Gastroesophageal sphincter (tissue), 3 donors: ENCODE results near the gene SLC9A7.

Source experiments
- EP300 ChIP-seq: sonication (generic); formaldehyde crosslinking; IDR thresholded peaks from one replicate; pipeline ENCODE4 v1.6.1; 2017; ENCODE audit warnings: antibody characterized with exemption, mild to moderate bottlenecking
- POLR2A ChIP-seq, 2 donors: fragments of 450-650 bp; IDR thresholded peaks; one replicate each; pipeline ENCODE4 v1.6.1; 2017; ENCODE audit warnings: antibody characterized with exemption in 2 of 2, mild to moderate bottlenecking in 2 of 2, moderate library complexity in 1 of 2
- POLR2AphosphoS5 ChIP-seq: sonication (generic); formaldehyde crosslinking; IDR thresholded peaks from one replicate; pipeline ENCODE4 v1.6.1; 2017; ENCODE audit warnings: antibody characterized with exemption
- TF ChIP-seq, protein P1 (sequence below), 4 experiments: fragments of 200-600 bp in 2 of 4; fragments of 450-650 bp in 2 of 4; sonication (generic) in 1 of 4; IDR thresholded peaks; one replicate each; pipeline ENCODE4 v1.5.1; 2017 to 2019; ENCODE audit warnings: antibody characterized with exemption in 4 of 4, mild to moderate bottlenecking in 2 of 4, moderate library complexity in 2 of 4

DNA sequence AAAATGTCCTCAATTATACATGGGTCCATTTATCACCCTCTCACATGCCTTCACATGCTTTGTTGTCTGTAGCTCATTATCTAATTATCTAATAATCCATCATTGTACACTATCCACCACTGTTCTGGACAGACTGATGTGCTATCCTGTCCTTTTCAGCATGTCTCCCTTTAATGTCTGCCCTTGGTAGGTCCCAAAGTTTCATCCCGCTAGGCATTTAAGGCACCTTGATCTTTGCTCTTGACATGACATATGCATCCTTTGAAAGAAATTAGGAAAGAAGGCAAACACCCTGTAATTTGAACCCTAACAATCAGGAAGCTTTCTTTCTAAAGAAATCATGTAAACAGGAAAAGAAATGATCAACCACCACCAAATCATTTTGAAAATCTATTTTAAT, 179.7 kb downstream of the SLC9A7 start:
- TF ChIP-seq, protein P1, sequence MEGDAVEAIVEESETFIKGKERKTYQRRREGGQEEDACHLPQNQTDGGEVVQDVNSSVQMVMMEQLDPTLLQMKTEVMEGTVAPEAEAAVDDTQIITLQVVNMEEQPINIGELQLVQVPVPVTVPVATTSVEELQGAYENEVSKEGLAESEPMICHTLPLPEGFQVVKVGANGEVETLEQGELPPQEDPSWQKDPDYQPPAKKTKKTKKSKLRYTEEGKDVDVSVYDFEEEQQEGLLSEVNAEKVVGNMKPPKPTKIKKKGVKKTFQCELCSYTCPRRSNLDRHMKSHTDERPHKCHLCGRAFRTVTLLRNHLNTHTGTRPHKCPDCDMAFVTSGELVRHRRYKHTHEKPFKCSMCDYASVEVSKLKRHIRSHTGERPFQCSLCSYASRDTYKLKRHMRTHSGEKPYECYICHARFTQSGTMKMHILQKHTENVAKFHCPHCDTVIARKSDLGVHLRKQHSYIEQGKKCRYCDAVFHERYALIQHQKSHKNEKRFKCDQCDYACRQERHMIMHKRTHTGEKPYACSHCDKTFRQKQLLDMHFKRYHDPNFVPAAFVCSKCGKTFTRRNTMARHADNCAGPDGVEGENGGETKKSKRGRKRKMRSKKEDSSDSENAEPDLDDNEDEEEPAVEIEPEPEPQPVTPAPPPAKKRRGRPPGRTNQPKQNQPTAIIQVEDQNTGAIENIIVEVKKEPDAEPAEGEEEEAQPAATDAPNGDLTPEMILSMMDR (IDR thresholded peaks at IDR 0.05): no peak
- TF ChIP-seq POLR2A (IDR thresholded peaks at IDR 0.05): no peak
- TF ChIP-seq EP300: no peak
- no peak for TF ChIP-seq POLR2AphosphoS5
